ENCODE data around the gene LTO1.

The LTO1 gene

GRCh38 chr11:69644071-69644961, 30.8 kb downstream of the LTO1 start:
- DNase-seq, result no peak

- no peak for DNase-seq
Observed at GRCh38 chr11:69643646-69644045, 31.5 kb downstream of the LTO1 start.

- peak; percentile 85 for DNase-seq
Observed at GRCh38 chr11:69642913-69643632, 32.1 kb downstream of the LTO1 start.

- peak; percentile 53 for DNase-seq
Observed at GRCh38 chr11:69642549-69642912, 32.6 kb downstream of the LTO1 start.

- no peak for DNase-seq
Observed at GRCh38 chr11:69641681-69642548, 33.2 kb downstream of the LTO1 start.

DNA sequence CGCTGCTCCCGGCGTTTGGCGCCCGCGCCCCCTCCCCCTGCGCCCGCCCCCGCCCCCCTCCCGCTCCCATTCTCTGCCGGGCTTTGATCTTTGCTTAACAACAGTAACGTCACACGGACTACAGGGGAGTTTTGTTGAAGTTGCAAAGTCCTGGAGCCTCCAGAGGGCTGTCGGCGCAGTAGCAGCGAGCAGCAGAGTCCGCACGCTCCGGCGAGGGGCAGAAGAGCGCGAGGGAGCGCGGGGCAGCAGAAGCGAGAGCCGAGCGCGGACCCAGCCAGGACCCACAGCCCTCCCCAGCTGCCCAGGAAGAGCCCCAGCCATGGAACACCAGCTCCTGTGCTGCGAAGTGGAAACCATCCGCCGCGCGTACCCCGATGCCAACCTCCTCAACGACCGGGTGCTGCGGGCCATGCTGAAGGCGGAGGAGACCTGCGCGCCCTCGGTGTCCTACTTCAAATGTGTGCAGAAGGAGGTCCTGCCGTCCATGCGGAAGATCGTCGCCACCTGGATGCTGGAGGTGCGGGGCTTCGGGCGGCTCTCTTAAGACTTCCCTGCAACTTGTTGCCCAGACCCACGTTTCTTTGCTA, 34.1 kb downstream of the LTO1 start, which contains the start of gene CCND1:
TSS of gene CCND1 (plus strand) at position 162 of the 587 bp plus-strand sequence. CDS start at position 320, 158 bp downstream.
- peak; percentile 45 for DNase-seq

GRCh38 chr11:69640260-69640994, 34.7 kb downstream of the LTO1 start:
- DNase-seq, result peak; percentile 18

- DNase-seq, result no peak
Observed at GRCh38 chr11:69639831-69640230, 35.3 kb downstream of the LTO1 start.

GRCh38 chr11:69638941-69639681, 36.0 kb downstream of the LTO1 start:
- DNase-seq, result peak; percentile 20

- no peak for DNase-seq
Observed at GRCh38 chr11:69637941-69638871, 36.9 kb downstream of the LTO1 start.

GRCh38 chr11:69637198-69637940, 37.8 kb downstream of the LTO1 start:
- DNase-seq, result no peak

DNA sequence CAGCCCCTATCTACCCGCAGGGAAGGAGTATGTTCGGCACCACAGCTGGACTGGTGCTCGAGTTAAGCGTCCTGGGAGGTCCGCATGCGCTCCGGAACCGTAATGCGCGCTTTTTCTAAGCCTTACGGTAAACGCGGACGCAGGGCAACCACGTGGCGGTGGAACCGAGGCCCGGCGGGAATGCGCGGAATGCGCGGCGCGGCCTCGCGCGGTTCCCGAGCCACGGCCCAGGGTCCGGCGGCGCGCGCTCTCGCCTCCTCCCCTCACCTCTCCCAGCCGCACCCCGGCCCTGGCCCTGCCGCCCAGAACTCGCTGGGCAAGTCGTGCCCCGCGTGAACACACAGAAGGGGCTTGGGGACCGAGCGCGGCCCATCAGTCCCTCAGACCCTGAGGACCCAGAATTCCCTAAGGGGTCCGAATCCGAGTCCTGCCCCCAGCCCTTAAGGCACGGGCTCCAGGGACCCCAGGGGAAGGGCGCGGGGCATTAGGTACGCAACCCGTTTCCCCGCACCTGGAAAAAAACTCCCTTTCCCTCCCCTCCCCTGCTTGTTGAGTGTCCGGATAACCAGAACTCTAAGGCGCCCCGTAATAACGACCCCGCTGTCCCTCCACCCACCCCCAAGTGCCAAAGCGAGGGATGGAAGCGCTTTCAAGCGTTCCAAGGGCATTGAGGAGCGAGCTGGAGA, 38.5 kb downstream of the LTO1 start:
- no peak for DNase-seq

DNA sequence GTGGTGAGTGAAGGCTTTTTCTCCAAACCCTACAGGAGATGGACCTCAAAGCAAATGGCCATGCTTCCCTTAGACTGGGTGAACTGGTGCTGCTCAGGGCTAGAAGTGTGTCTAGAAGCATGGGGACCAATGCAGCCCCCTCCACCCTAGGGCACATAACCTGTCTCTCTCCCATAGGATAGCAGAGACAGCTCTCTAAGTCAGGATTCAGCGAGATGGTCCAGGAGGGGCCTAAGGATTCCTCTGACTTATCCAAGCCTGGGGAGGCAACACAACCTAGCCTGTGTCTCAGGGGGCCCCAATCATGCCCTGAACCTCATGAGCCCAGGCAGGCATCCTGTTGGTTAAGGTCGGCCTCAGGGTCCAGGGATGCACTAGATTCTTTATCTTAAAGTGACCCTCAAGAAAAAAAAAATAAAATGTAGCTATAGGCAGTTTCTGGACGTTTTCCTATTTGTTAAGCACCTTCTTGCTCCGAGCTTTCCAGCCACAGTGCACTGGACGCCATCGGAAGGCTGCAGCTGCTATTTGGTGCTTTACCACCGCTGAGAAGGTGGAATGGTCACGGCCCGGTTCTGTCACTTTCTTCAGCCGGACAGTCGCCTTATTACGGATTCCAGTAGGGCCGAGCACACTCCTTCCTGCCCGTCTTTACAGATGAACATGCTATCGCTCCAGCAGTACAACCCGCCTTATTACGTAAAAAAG, 39.2 kb downstream of the LTO1 start:
- DNase-seq, result no peak

GRCh38 chr11:69635195-69635594, 40.0 kb downstream of the LTO1 start:
- no peak for DNase-seq

GRCh38 chr11:69634590-69634989, 40.6 kb downstream of the LTO1 start:
- no peak for DNase-seq

DNA sequence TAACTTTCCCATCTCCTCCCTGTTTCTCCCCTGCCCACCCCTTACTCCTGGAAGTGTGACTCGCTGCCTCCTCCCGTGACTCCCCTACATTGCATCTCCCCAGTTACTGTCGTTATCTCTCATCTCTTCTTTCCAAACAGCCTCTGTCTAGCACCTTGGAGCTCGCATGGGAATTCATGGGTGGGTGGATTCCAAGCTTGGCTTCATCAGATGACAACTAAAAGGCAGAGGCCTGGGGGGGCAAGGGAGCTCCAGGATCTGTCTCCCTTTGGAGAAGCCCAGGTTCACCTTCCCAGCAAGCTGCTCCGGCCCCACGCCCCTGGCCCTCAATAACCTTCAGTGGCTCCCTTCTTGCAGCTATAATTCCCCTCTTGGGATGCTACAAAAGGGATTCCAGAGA, 41.1 kb downstream of the LTO1 start:
- no peak for DNase-seq

- no peak for DNase-seq
Observed at GRCh38 chr11:69632900-69633299, 42.3 kb downstream of the LTO1 start.

DNA sequence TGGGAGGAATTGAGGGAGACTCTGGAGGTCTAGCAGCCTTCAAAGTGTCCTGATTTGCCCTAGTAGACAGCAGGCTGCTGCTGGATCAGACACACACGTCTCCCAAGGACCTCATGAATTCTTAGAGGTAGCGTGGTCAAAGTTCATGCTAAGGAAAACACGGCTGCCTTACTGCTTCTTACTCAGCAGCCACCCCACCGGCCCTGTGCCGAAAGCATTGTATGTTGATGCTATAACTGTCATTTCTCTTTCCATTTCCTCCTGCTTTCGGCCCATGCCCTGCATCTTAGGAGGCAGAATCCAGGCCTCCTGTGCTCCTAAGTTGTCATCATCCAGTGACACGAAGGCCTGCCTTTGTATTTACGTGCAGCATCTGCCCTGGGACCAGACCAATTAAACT, 44.7 kb downstream of the LTO1 start:
- no peak for DNase-seq

All from CD4-positive, alpha-beta T cell treated with Interleukin-17A for 4 hours (primary cell).